Fibroblast of mammary gland (primary cell): Measurements from ENCODE around the gene GATAD2A.

ENCODE experiments used
- DNase-seq: peaks from one replicate; pipeline ENCODE4 v3.0.0-alpha.2; 2010; ENCODE audit warnings: low read depth
- H3K4me3 ChIP-seq: 2 replicates; pipeline ENCODE4 v1.5.1; 2011; ENCODE audit warnings: low read depth, mild to moderate bottlenecking, low read length, moderate library complexity; ENCODE audit not compliant: control insufficient read depth
- CTCF ChIP-seq: conservative IDR thresholded peaks from 2 replicates; pipeline ENCODE4 v1.5.1; 2011; ENCODE audit warnings: low read depth, low read length, inconsistent platforms; ENCODE audit not compliant: control insufficient read depth, insufficient read depth

Gene GATAD2A

GRCh38 chr19:19457671-19458070 lies 52.2 kb downstream of the GATAD2A start:
- no peak for DNase-seq
- no peak overlapping the region for H3K4me3 ChIP-seq
- no peak for TF ChIP-seq CTCF

- H3K4me3 ChIP-seq: no peak overlapping the region
- no peak for TF ChIP-seq CTCF
- DNase-seq: peak; percentile 46
These were observed 52.8 kb downstream of the GATAD2A start for GRCh38 chr19:19458110-19458816.

GRCh38 chr19:19459073-19459472 lies 53.6 kb downstream of the GATAD2A start:
- no peak for TF ChIP-seq CTCF
- peak; percentile 37 for DNase-seq
- H3K4me3 ChIP-seq: no peak overlapping the region

GRCh38 chr19:19459707-19460251 lies 54.3 kb downstream of the GATAD2A start:
- H3K4me3 ChIP-seq: no peak overlapping the region
- DNase-seq: peak; percentile 84
- TF ChIP-seq CTCF: no peak

- no peak overlapping the region for H3K4me3 ChIP-seq
- no peak for TF ChIP-seq CTCF
- peak; percentile 32 for DNase-seq
These were observed 54.8 kb downstream of the GATAD2A start for GRCh38 chr19:19460258-19460731.

GRCh38 chr19:19460761-19461265 lies 55.3 kb downstream of the GATAD2A start:
- no peak for TF ChIP-seq CTCF
- H3K4me3 ChIP-seq: no peak overlapping the region
- peak; percentile 32 for DNase-seq
